HCT116 (cell line): ENCODE results near the gene DCDC2C. TPM values are rescaled to one million over a fixed set of nuclear protein-coding genes. Genes with fewer than 3 reads are reported as not detected.

Experiments
- ATAC-seq: fragments of 200-7000 bp; cut with Tn5 transposase; 2 replicates; pipeline ENCODE4 v1.9.1; 2020; ENCODE audit warnings: mild to moderate bottlenecking, moderate library complexity
- BruUV-seq: library from RNA; stranded (reverse); fragments of 400-500 nt; replicated peaks from 2 replicates; lab custom pipeline; 2021; lab: Mats Ljungman, UMichigan
- CTCF ChIA-PET: fragments of 300-600 bp; sonication (Branson Sonifier 250); formaldehyde crosslinking; loops from one replicate; lab custom pipeline; 2021; ENCODE audit warnings: antibody characterized with exemption; lab: Charles Lee
- POLR2A ChIA-PET: fragments of 300-600, 350-600 bp; sonication (Branson Sonifier 250); formaldehyde crosslinking; loops from one replicate; lab custom pipeline; 2021; ENCODE audit warnings: antibody characterized with exemption; lab: Charles Lee
- RAD21 ChIA-PET, 2 experiments: fragments of 300-600 bp; sonication (Branson Sonifier 250); formaldehyde crosslinking; loops; one replicate each; lab custom pipeline; 2023; ENCODE audit warnings: low total read pairs in 2 of 2; ENCODE audit not compliant: uncharacterized antibody in 2 of 2, unreplicated experiment in 2 of 2, low non-redundant PET in 1 of 2; lab: Charles Lee
- DNase-seq: peaks from one replicate; pipeline ENCODE4 v3.0.0-alpha.2; 2010; ENCODE audit warnings: low read depth, low spot score
- H2AFZ ChIP-seq: fragments of 200-600 bp; shearing (Covaris generic), sonication (generic); 2 replicates; pipeline ENCODE4 v1.6.1; 2017; ENCODE audit warnings: low read depth, mixed run types, mixed read lengths, antibody characterized with exemption, low read length; ENCODE audit not compliant: poor library complexity, severe bottlenecking
- H3K27ac ChIP-seq: 2 replicates; pipeline ENCODE4 v1.5.1; 2012; ENCODE audit warnings: low read depth, low read length
- H3K27me3 ChIP-seq: fragments of 200-600 bp; sonication (generic); 2 replicates; pipeline ENCODE4 v1.6.1; 2016; ENCODE audit warnings: mixed run types, low read length, mixed read lengths; ENCODE audit not compliant: insufficient read depth
- H3K36me3 ChIP-seq, 2 experiments: fragments of 200-500 bp in 1 of 2; fragments of 200-600 bp in 1 of 2; sonication (Bioruptor generic) in 1 of 2; sonication (generic) in 1 of 2; 2 replicates each; pipeline versions ENCODE4 v1.5.1 to v1.6.1; 2014 to 2016; ENCODE audit warnings: low read length in 2 of 2, inconsistent platforms in 1 of 2, mixed read lengths in 1 of 2, mixed run types in 1 of 2; ENCODE audit not compliant: insufficient read depth in 2 of 2, control insufficient read depth in 1 of 2
- H3K4me1 ChIP-seq, 2 experiments: fragments of 200-600 bp in 1 of 2; sonication (generic) in 1 of 2; 2 replicates each; pipeline versions ENCODE4 v1.5.1 to v1.6.1; 2012 to 2017; ENCODE audit warnings: low read length in 2 of 2, inconsistent platforms in 1 of 2, mild to moderate bottlenecking in 1 of 2, mixed read lengths in 1 of 2, mixed run types in 1 of 2, moderate library complexity in 1 of 2; ENCODE audit not compliant: insufficient read depth in 2 of 2, control insufficient read depth in 1 of 2
- H3K4me2 ChIP-seq: fragments of 200-600 bp; sonication (generic); 2 replicates; pipeline ENCODE4 v1.6.1; 2017; ENCODE audit warnings: mixed run types, low read length, mixed read lengths
- H3K4me3 ChIP-seq, 2 experiments: fragments of 200-600 bp in 1 of 2; sonication (generic) in 1 of 2; replicated peaks in 1 of 2; 2 replicates each; pipeline ENCODE4 v1.5.1; 2011 to 2016; ENCODE audit warnings: low read length in 2 of 2, control low read depth in 1 of 2, low read depth in 1 of 2, mild to moderate bottlenecking in 1 of 2, mixed read lengths in 1 of 2, mixed run types in 1 of 2
- H3K79me2 ChIP-seq: fragments of 200-600 bp; sonication (generic); 2 replicates; pipeline ENCODE4 v1.6.1; 2017; ENCODE audit warnings: mild to moderate bottlenecking, mixed run types, low read length, moderate library complexity, mixed read lengths; ENCODE audit not compliant: insufficient read depth
- H3K9ac ChIP-seq: fragments of 200-600 bp; sonication (generic); 2 replicates; pipeline ENCODE4 v1.6.1; 2016; ENCODE audit warnings: low read length, mixed read lengths
- H3K9me2 ChIP-seq: fragments of 200-600 bp; sonication (generic), shearing (Covaris generic); 2 replicates; pipeline ENCODE4 v1.6.1; 2017; ENCODE audit warnings: mixed run types, mild to moderate bottlenecking, moderate library complexity; ENCODE audit not compliant: insufficient read depth
- H3K9me3 ChIP-seq, 2 experiments: fragments of 200-500 bp in 1 of 2; fragments of 200-600 bp in 1 of 2; sonication (Bioruptor generic) in 1 of 2; sonication (generic) in 1 of 2; 2 replicates each; pipeline ENCODE4 v1.6.1; 2014 to 2017; ENCODE audit warnings: low read length in 2 of 2, mixed read lengths in 2 of 2, inconsistent platforms in 1 of 2, low read depth in 1 of 2, mild to moderate bottlenecking in 1 of 2, mixed run types in 1 of 2, moderate library complexity in 1 of 2; ENCODE audit not compliant: control insufficient read depth in 1 of 2, insufficient read depth in 1 of 2
- H4K20me1 ChIP-seq: fragments of 200-600 bp; sonication (generic), shearing (Covaris generic); 2 replicates; pipeline ENCODE4 v1.6.1; 2017; ENCODE audit warnings: mixed run types, mild to moderate bottlenecking, moderate library complexity; ENCODE audit not compliant: insufficient read depth
- CEBPB ChIP-seq: IDR thresholded peaks from 2 replicates; pipeline ENCODE4 v1.6.1; 2012; ENCODE audit warnings: low read depth
- ELF1 ChIP-seq: IDR thresholded peaks from 2 replicates; pipeline ENCODE4 v1.6.1; 2012; ENCODE audit warnings: low read depth, borderline replicate concordance
- FOSL1 ChIP-seq: IDR thresholded peaks from 2 replicates; pipeline ENCODE4 v1.6.1; 2012; ENCODE audit warnings: low read depth
- POLR2A ChIP-seq: IDR thresholded peaks from 2 replicates; pipeline ENCODE4 v1.7.0; 2011; ENCODE audit warnings: borderline replicate concordance; ENCODE audit not compliant: insufficient read depth, insufficient read length; ENCODE audit errors: extremely low read depth
- POLR2AphosphoS5 ChIP-seq: IDR thresholded peaks from 2 replicates; pipeline ENCODE4 v1.6.1; 2011; ENCODE audit warnings: mild to moderate bottlenecking, low read depth, low read length, moderate library complexity
- RAD21 ChIP-seq: IDR thresholded peaks from 2 replicates; pipeline ENCODE4 v1.6.1; 2012; ENCODE audit warnings: low read depth, mild to moderate bottlenecking
- SIN3A ChIP-seq: IDR thresholded peaks from 2 replicates; pipeline ENCODE4 v1.6.1; 2012; ENCODE audit warnings: low read depth
- YY1 ChIP-seq: IDR thresholded peaks from 2 replicates; pipeline ENCODE4 v1.6.1; 2011; ENCODE audit warnings: low read length, low read depth, moderate library complexity, mild to moderate bottlenecking; ENCODE audit not compliant: insufficient replicate concordance; ENCODE audit errors: extremely low read depth
- intact Hi-C: fragments of 100-400 bp; cut with micrococcal nuclease; formaldehyde crosslinking; loops from 2 replicates; pipeline ENCODE4 v1.10.0; 2022
- total RNA-seq: library from RNA; stranded (reverse); gene quantifications from one replicate; pipeline ENCODE4 v1.2.1, GENCODE V29; 2021; ENCODE audit not compliant: unreplicated experiment
- TF ChIP-seq, protein P1 (sequence below): IDR thresholded peaks from 2 replicates; pipeline ENCODE4 v1.6.1; 2012
- TF ChIP-seq, protein P2 (sequence below): IDR thresholded peaks from 2 replicates; pipeline ENCODE4 v1.6.1; 2011; ENCODE audit warnings: mild to moderate bottlenecking, low read length, moderate library complexity; ENCODE audit not compliant: insufficient replicate concordance; ENCODE audit errors: extremely low read depth
- TF ChIP-seq, protein P3 (sequence below), 3 experiments: fragments of 200-600 bp in 1 of 3; sonication (generic) in 1 of 3; IDR thresholded peaks in 2 of 3; conservative IDR thresholded peaks in 1 of 3; 2 replicates each; pipeline ENCODE4 v1.5.1; 2012 to 2017; ENCODE audit warnings: low read depth in 2 of 3, low read length in 2 of 3, antibody characterized with exemption in 1 of 3, borderline replicate concordance in 1 of 3, control low read depth in 1 of 3, mild to moderate bottlenecking in 1 of 3, mixed read lengths in 1 of 3, mixed run types in 1 of 3, moderate library complexity in 1 of 3; ENCODE audit not compliant: insufficient read depth in 1 of 3
- TF ChIP-seq, protein P4 (sequence below): IDR thresholded peaks from 2 replicates; pipeline ENCODE4 v1.6.1; 2012; ENCODE audit warnings: low read depth

Gene DCDC2C
- total RNA-seq, 1 experiment from 2014 or later: not detected

DNA sequence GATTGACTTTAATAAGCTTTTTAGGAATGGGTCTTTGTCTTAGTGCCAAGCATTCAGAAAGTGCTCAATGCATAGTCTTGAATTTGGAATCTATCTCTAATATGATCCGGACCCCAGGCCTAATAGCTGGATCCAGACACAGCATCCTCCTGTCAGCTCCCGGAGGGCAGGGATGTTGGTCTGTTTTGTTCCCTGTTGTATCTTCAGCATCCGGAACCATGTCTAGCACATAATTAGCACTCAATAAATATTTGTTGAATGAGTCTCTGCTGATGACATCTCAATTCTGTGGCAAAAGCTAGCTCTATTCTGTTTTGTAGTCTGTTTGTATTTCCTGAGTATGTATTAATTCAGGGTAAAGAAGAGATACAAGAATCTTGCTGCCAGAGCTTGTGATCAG lies 169.1 kb downstream of the DCDC2C start:
- RAD21 ChIA-PET: no interaction called here
- no peak for TF ChIP-seq POLR2A
- TF ChIP-seq POLR2AphosphoS5: no peak
- TF ChIP-seq, protein P1, sequence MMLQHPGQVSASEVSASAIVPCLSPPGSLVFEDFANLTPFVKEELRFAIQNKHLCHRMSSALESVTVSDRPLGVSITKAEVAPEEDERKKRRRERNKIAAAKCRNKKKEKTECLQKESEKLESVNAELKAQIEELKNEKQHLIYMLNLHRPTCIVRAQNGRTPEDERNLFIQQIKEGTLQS: no peak
- TF ChIP-seq, protein P2, sequence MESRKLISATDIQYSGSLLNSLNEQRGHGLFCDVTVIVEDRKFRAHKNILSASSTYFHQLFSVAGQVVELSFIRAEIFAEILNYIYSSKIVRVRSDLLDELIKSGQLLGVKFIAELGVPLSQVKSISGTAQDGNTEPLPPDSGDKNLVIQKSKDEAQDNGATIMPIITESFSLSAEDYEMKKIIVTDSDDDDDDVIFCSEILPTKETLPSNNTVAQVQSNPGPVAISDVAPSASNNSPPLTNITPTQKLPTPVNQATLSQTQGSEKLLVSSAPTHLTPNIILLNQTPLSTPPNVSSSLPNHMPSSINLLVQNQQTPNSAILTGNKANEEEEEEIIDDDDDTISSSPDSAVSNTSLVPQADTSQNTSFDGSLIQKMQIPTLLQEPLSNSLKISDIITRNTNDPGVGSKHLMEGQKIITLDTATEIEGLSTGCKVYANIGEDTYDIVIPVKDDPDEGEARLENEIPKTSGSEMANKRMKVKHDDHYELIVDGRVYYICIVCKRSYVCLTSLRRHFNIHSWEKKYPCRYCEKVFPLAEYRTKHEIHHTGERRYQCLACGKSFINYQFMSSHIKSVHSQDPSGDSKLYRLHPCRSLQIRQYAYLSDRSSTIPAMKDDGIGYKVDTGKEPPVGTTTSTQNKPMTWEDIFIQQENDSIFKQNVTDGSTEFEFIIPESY: no peak

DNA sequence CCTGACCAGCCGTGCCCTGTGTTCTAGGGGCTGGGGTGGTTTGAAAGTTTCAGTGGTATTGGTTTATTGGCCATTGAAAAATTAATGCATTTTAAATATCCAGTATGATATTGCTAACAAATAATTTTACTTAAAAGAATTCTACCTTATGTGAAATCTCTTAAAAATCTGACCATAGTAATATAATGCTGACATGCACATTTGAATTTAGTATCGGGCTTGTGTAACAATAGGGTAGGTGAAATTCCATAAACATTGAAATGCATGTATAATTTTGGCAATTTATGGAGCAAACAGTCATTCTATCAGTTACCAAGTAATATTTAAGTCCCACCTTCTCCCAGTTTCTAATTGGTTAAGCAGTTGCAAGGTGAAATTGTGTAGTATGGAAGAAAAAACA lies 170.5 kb downstream of the DCDC2C start:
- no peaks in the 10 kb centered on the region for H3K9me2 ChIP-seq
- DNase-seq: no peak
- no peaks in the 10 kb centered on the region for H3K36me3 ChIP-seq
- H3K4me3 ChIP-seq: no peak overlapping the region
- no peak overlapping the region for H3K27ac ChIP-seq
- H3K9ac ChIP-seq: no peak overlapping the region
- H3K79me2 ChIP-seq: no peaks in the 10 kb centered on the region
- intact Hi-C loops: no loop called here
- CTCF ChIA-PET: no interaction called here
- no peaks in the 10 kb centered on the region for H4K20me1 ChIP-seq
- peaks cover 19% of the 10 kb centered on the region; the same call in 1 of the 2 replicates for H3K27me3 ChIP-seq
- RAD21 ChIA-PET: no interaction called here
- no TSS peak for BruUV-seq
- no peak overlapping the region for H3K4me2 ChIP-seq
- H2AFZ ChIP-seq: no peak overlapping the region
- POLR2A ChIA-PET: no interaction called here
- no peaks in the 10 kb centered on the region for H3K9me3 ChIP-seq
- H3K4me1 ChIP-seq: no peaks in the 10 kb centered on the region
- ATAC-seq: no peak
- no peak for TF ChIP-seq ELF1
- TF ChIP-seq YY1: no peak
- no peak for TF ChIP-seq POLR2A
- TF ChIP-seq RAD21: no peak
- no peak for TF ChIP-seq CEBPB
- no peak for TF ChIP-seq SIN3A
- TF ChIP-seq FOSL1: no peak
- TF ChIP-seq, protein P3, sequence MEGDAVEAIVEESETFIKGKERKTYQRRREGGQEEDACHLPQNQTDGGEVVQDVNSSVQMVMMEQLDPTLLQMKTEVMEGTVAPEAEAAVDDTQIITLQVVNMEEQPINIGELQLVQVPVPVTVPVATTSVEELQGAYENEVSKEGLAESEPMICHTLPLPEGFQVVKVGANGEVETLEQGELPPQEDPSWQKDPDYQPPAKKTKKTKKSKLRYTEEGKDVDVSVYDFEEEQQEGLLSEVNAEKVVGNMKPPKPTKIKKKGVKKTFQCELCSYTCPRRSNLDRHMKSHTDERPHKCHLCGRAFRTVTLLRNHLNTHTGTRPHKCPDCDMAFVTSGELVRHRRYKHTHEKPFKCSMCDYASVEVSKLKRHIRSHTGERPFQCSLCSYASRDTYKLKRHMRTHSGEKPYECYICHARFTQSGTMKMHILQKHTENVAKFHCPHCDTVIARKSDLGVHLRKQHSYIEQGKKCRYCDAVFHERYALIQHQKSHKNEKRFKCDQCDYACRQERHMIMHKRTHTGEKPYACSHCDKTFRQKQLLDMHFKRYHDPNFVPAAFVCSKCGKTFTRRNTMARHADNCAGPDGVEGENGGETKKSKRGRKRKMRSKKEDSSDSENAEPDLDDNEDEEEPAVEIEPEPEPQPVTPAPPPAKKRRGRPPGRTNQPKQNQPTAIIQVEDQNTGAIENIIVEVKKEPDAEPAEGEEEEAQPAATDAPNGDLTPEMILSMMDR (IDR thresholded peaks at IDR 0.05 in 2 of 3, conservative IDR thresholded peaks at IDR 0.05 in 1 of 3; ENCODE audit: borderline replicate concordance in 1 of 3, insufficient read depth in 1 of 3, low read depth in 2 of 3, low read length in 2 of 3): no peak
- TF ChIP-seq, protein P4, sequence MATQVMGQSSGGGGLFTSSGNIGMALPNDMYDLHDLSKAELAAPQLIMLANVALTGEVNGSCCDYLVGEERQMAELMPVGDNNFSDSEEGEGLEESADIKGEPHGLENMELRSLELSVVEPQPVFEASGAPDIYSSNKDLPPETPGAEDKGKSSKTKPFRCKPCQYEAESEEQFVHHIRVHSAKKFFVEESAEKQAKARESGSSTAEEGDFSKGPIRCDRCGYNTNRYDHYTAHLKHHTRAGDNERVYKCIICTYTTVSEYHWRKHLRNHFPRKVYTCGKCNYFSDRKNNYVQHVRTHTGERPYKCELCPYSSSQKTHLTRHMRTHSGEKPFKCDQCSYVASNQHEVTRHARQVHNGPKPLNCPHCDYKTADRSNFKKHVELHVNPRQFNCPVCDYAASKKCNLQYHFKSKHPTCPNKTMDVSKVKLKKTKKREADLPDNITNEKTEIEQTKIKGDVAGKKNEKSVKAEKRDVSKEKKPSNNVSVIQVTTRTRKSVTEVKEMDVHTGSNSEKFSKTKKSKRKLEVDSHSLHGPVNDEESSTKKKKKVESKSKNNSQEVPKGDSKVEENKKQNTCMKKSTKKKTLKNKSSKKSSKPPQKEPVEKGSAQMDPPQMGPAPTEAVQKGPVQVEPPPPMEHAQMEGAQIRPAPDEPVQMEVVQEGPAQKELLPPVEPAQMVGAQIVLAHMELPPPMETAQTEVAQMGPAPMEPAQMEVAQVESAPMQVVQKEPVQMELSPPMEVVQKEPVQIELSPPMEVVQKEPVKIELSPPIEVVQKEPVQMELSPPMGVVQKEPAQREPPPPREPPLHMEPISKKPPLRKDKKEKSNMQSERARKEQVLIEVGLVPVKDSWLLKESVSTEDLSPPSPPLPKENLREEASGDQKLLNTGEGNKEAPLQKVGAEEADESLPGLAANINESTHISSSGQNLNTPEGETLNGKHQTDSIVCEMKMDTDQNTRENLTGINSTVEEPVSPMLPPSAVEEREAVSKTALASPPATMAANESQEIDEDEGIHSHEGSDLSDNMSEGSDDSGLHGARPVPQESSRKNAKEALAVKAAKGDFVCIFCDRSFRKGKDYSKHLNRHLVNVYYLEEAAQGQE: no peak

More for the DNA sequence above, 169.1 kb downstream of the DCDC2C start:
- DNase-seq (no peak), ATAC-seq (no peak)
- Histone ChIP-seq H3K9me3 (no peaks in the 10 kb centered on the region), H3K4me3 (no peak overlapping the region), H3K79me2 (no peaks in the 10 kb centered on the region), H3K4me2 (no peak overlapping the region), H3K36me3 (no peaks in the 10 kb centered on the region), H2AFZ (no peak overlapping the region), H3K4me1 (no peaks in the 10 kb centered on the region), H4K20me1 (no peaks in the 10 kb centered on the region), H3K27ac (no peak overlapping the region), H3K9me2 (no peaks in the 10 kb centered on the region), H3K9ac (no peak overlapping the region), H3K27me3 (peaks cover 19% of the 10 kb centered on the region; the same call in 1 of the 2 replicates)
- ChIA-PET POLR2A (no interaction called here), CTCF (no interaction called here)
- no TSS peak for BruUV-seq
- intact Hi-C loops: no loop called here
